Lower leg skin (tissue), 3 donors: ENCODE measurements around the gene ADD2.

Source experiments
- POLR2A ChIP-seq, 2 donors: fragments of 450-650 bp; IDR thresholded peaks; one replicate each; pipeline ENCODE4 v1.6.1; 2016 to 2017; ENCODE audit warnings: antibody characterized with exemption in 2 of 2, mild to moderate bottlenecking in 1 of 2, moderate library complexity in 1 of 2
- TF ChIP-seq, protein P1 (sequence below), 3 donors: fragments of 450-650 bp; IDR thresholded peaks; one replicate each; pipeline ENCODE4 v1.5.1; 2016; ENCODE audit warnings: antibody characterized with exemption in 3 of 3, mild to moderate bottlenecking in 3 of 3, moderate library complexity in 2 of 3

DNA sequence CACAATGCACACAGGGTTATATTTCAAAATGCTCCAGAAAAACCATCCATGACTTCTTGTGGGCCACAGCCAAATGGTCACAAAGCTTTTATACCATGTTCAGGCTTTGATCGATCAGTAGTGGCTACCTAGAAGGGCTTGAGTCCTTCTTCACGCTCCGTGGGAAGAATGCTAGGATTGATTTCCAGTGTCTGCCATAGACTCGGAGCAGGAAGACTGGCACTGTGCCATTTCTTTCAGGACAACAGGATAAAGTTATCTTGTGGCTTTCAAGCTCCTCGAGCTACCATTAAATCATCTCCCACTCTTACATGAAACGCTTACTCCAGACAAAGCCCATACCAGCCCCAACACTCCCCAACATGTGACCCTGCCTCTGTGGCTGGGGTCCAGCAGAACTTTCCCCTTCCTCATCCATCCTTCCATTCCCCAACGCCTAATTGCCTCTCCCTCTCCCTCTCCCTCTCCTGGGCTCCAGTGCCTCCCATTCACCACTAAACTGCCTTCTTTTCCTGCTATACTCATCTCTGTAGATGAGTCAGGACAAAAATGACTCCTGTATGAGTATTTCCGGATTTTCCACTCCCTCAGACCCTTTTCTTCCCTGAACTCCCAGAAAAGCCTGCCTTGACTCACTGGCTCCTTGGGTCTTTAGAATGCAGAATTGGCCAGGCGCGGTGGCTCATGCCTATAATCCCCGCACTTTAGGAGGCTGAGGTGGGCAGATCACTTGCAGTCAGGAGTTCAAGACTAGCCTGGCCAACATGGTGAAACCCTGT lies 40.9 kb downstream of the ADD2 start:
- TF ChIP-seq, protein P1, sequence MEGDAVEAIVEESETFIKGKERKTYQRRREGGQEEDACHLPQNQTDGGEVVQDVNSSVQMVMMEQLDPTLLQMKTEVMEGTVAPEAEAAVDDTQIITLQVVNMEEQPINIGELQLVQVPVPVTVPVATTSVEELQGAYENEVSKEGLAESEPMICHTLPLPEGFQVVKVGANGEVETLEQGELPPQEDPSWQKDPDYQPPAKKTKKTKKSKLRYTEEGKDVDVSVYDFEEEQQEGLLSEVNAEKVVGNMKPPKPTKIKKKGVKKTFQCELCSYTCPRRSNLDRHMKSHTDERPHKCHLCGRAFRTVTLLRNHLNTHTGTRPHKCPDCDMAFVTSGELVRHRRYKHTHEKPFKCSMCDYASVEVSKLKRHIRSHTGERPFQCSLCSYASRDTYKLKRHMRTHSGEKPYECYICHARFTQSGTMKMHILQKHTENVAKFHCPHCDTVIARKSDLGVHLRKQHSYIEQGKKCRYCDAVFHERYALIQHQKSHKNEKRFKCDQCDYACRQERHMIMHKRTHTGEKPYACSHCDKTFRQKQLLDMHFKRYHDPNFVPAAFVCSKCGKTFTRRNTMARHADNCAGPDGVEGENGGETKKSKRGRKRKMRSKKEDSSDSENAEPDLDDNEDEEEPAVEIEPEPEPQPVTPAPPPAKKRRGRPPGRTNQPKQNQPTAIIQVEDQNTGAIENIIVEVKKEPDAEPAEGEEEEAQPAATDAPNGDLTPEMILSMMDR (IDR thresholded peaks at IDR 0.05), result no peak
- TF ChIP-seq POLR2A (IDR thresholded peaks at IDR 0.05), result no peak
